OCI-LY1 (cell line): ENCODE measurements around the gene CHST8.

Experiments
- CTCF ChIP-seq: fragments of 200-600 bp; sonication (generic), shearing (Covaris generic); IDR thresholded peaks from 2 replicates; pipeline ENCODE4 v1.5.1; 2017; ENCODE audit warnings: mild to moderate bottlenecking, antibody characterized with exemption, low read length, moderate library complexity, mixed read lengths
- EZH2 ChIP-seq: fragments of 200-600 bp; sonication (generic), shearing (Covaris generic); IDR thresholded peaks from 2 replicates; pipeline ENCODE4 v1.8.0; 2017; ENCODE audit warnings: borderline replicate concordance, mixed run types, mild to moderate bottlenecking, antibody characterized with exemption, low read length, moderate library complexity, mixed read lengths

GRCh38 chr19:33622809-33623511 lies 1.2 kb downstream of the CHST8 start:
- TF ChIP-seq CTCF (no peak), EZH2 (no peak)
